Lower leg skin (tissue), 3 donors: ENCODE data around the gene RAB3GAP2.

ENCODE experiments used
- CTCF ChIP-seq, 3 donors: fragments of 450-650 bp; IDR thresholded peaks; one replicate each; pipeline ENCODE4 v1.5.1; 2016; ENCODE audit warnings: antibody characterized with exemption in 3 of 3, mild to moderate bottlenecking in 3 of 3, moderate library complexity in 2 of 3
- POLR2A ChIP-seq, 2 donors: fragments of 450-650 bp; IDR thresholded peaks; one replicate each; pipeline ENCODE4 v1.6.1; 2016 to 2017; ENCODE audit warnings: antibody characterized with exemption in 2 of 2, mild to moderate bottlenecking in 1 of 2, moderate library complexity in 1 of 2

- TF ChIP-seq CTCF (IDR thresholded peaks at IDR 0.05) (no peak), POLR2A (IDR thresholded peaks at IDR 0.05) (no peak)
Observed at GRCh38 chr1:220274251-220274855, 2.1 kb upstream of the RAB3GAP2 start.
